ENCODE data around the gene FAM3D. TPM values are rescaled to one million over a fixed set of nuclear protein-coding genes. Genes with fewer than 3 reads are reported as not detected.
A peak's percentile ranks its signal among the peaks of the same experiment; 100 is the strongest.

FAM3D gene
- total RNA-seq, 1 donor from 2014 or later: 0.51 TPM

- DNase-seq (ENCODE audit: low spot score): no peak
These were observed 68.7 kb downstream of the FAM3D start for GRCh38 chr3:58597770-58598310.

- no peak for DNase-seq (ENCODE audit: low spot score)
These were observed 69.6 kb downstream of the FAM3D start for GRCh38 chr3:58596834-58597518.

GRCh38 chr3:58594117-58594516 lies 72.5 kb downstream of the FAM3D start:
- no peak for DNase-seq (ENCODE audit: low spot score)

- no peak for DNase-seq (ENCODE audit: low spot score)
These were observed 74.8 kb downstream of the FAM3D start for GRCh38 chr3:58591517-58592510.

GRCh38 chr3:58588030-58588614 lies 78.5 kb downstream of the FAM3D start:
- no peak for DNase-seq (ENCODE audit: low spot score)

GRCh38 chr3:58586776-58587192 lies 79.8 kb downstream of the FAM3D start:
- no peak for DNase-seq (ENCODE audit: low spot score)

- DNase-seq (ENCODE audit: low spot score): no peak
These were observed 80.6 kb downstream of the FAM3D start for GRCh38 chr3:58585994-58586393.

- DNase-seq (ENCODE audit: low spot score): peak; percentile 96
These were observed 81.4 kb downstream of the FAM3D start for GRCh38 chr3:58585005-58585786.

GRCh38 chr3:58584690-58585004 lies 81.9 kb downstream of the FAM3D start:
- DNase-seq (ENCODE audit: low spot score): no peak

Other genes with a start within 250 kb of the FAM3D start
- gene PDHB, start 232.9 kb downstream of the FAM3D start, total RNA-seq: 55.2 TPM
- 8.0 TPM for gene KCTD6, start 174.7 kb downstream of the FAM3D start, total RNA-seq
- 18.8 TPM for gene ACOX2, start 129.6 kb downstream of the FAM3D start, total RNA-seq
- gene FAM107A, start 89.4 kb downstream of the FAM3D start, total RNA-seq: 39.2 TPM

Data from mesenteric fat pad (tissue), 1 donor.